DND-41 (cell line): ENCODE measurements around the gene MAD2L1BP.
"Not testable (repeated sequence)": the region's sequence is repeated elsewhere in the genome, so short reads cannot be mapped to it uniquely, and the experiment has no call there.

Experiments
- EZH2 ChIP-seq: IDR thresholded peaks from 3 replicates; pipeline ENCODE4 v1.6.1; 2012; ENCODE audit warnings: borderline replicate concordance, low read depth, mild to moderate bottlenecking, moderate library complexity, low read length, inconsistent platforms; ENCODE audit not compliant: severe bottlenecking
- TF ChIP-seq, protein P1 (sequence below): IDR thresholded peaks from 2 replicates; pipeline ENCODE4 v1.5.1; 2012; ENCODE audit warnings: borderline replicate concordance, low read length, moderate library complexity, mild to moderate bottlenecking; ENCODE audit not compliant: poor library complexity, severe bottlenecking; ENCODE audit errors: extremely low read depth

DNA sequence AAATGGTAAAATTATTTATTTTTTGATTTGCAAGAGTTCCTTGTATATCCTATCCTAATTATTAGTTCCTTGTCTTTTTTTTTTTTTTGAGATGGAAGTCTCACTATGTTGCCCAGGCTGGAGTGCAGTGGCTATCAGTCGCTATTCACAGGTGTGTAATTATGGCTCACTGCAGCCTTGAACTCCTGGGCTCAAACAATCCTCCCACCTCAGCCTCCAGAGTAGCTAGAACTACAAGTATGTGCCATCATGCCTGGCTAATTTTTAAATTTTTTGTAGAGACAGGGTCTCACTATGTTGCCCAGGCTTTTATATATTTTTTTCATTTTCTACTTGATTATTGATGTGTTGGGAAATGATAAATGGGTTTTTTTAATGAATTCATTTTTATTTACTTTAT is 46.1 kb upstream of the MAD2L1BP start:
- TF ChIP-seq, protein P1, sequence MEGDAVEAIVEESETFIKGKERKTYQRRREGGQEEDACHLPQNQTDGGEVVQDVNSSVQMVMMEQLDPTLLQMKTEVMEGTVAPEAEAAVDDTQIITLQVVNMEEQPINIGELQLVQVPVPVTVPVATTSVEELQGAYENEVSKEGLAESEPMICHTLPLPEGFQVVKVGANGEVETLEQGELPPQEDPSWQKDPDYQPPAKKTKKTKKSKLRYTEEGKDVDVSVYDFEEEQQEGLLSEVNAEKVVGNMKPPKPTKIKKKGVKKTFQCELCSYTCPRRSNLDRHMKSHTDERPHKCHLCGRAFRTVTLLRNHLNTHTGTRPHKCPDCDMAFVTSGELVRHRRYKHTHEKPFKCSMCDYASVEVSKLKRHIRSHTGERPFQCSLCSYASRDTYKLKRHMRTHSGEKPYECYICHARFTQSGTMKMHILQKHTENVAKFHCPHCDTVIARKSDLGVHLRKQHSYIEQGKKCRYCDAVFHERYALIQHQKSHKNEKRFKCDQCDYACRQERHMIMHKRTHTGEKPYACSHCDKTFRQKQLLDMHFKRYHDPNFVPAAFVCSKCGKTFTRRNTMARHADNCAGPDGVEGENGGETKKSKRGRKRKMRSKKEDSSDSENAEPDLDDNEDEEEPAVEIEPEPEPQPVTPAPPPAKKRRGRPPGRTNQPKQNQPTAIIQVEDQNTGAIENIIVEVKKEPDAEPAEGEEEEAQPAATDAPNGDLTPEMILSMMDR, result not testable (repeated sequence)
- TF ChIP-seq EZH2, result not testable (repeated sequence)
